ENCODE measurements around the gene SLC16A9. TPM values are rescaled to one million over a fixed set of nuclear protein-coding genes. Genes with fewer than 3 reads are reported as not detected.
"Not testable (repeated sequence)": the region's sequence is repeated elsewhere in the genome, so short reads cannot be mapped to it uniquely, and the experiment has no call there.

The SLC16A9 gene
- polyA plus RNA-seq, 1 donor: 2.6 TPM

GRCh38 chr10:59744156-59744555 lies 34.5 kb upstream of the SLC16A9 start:
- H3K36me3 ChIP-seq (ENCODE audit: control insufficient read depth, insufficient read depth, low read length); H3K4me1 ChIP-seq (ENCODE audit: control insufficient read depth, insufficient read depth, low read length); H3K27me3 ChIP-seq (ENCODE audit: control insufficient read depth, insufficient read depth, low read length); H3K27ac ChIP-seq (ENCODE audit: low read length); DNase-seq; H3K4me3 ChIP-seq (ENCODE audit: low read length): not testable (repeated sequence)
- WGBS (ENCODE audit: insufficient coverage, low lambda C conversion rate): no CpG with 5 or more reads among the region's 32 CpGs
- peaks cover 11% of the 10 kb centered on the region for H3K9me3 ChIP-seq (ENCODE audit: control insufficient read depth, low read depth, low read length)

GRCh38 chr10:59741583-59741982 lies 31.9 kb upstream of the SLC16A9 start:
- no peak overlapping the region for H3K27ac ChIP-seq (ENCODE audit: low read length)
- H3K4me1 ChIP-seq (ENCODE audit: control insufficient read depth, insufficient read depth, low read length): no peaks in the 10 kb centered on the region
- no peaks in the 10 kb centered on the region for H3K27me3 ChIP-seq (ENCODE audit: control insufficient read depth, insufficient read depth, low read length)
- no peaks in the 10 kb centered on the region for H3K36me3 ChIP-seq (ENCODE audit: control insufficient read depth, insufficient read depth, low read length)
- no CpG with 5 or more reads among the region's 5 CpGs for WGBS (ENCODE audit: insufficient coverage, low lambda C conversion rate)
- H3K4me3 ChIP-seq (ENCODE audit: low read length): no peak overlapping the region
- peaks cover 11% of the 10 kb centered on the region for H3K9me3 ChIP-seq (ENCODE audit: control insufficient read depth, low read depth, low read length)
- no peak for DNase-seq

- H3K4me3 ChIP-seq (ENCODE audit: low read length): no peak overlapping the region
- no peak overlapping the region for H3K27ac ChIP-seq (ENCODE audit: low read length)
- H3K9me3 ChIP-seq (ENCODE audit: control insufficient read depth, low read depth, low read length): peaks cover 11% of the 10 kb centered on the region
- no peaks in the 10 kb centered on the region for H3K27me3 ChIP-seq (ENCODE audit: control insufficient read depth, insufficient read depth, low read length)
- no peaks in the 10 kb centered on the region for H3K36me3 ChIP-seq (ENCODE audit: control insufficient read depth, insufficient read depth, low read length)
- H3K4me1 ChIP-seq (ENCODE audit: control insufficient read depth, insufficient read depth, low read length): no peaks in the 10 kb centered on the region
- DNase-seq: no peak
These were observed 31.4 kb upstream of the SLC16A9 start for GRCh38 chr10:59741048-59741447.

GRCh38 chr10:59736749-59737148 lies 27.1 kb upstream of the SLC16A9 start:
- Histone ChIP-seq H3K27me3 (ENCODE audit: control insufficient read depth, insufficient read depth, low read length) (no peaks in the 10 kb centered on the region), H3K4me1 (ENCODE audit: control insufficient read depth, insufficient read depth, low read length) (peaks cover 5% of the 10 kb centered on the region), H3K36me3 (ENCODE audit: control insufficient read depth, insufficient read depth, low read length) (no peaks in the 10 kb centered on the region), H3K4me3 (ENCODE audit: low read length) (no peak overlapping the region), H3K9me3 (ENCODE audit: control insufficient read depth, low read depth, low read length) (no peaks in the 10 kb centered on the region), H3K27ac (ENCODE audit: low read length) (no peak overlapping the region)
- no peak for DNase-seq
- WGBS (ENCODE audit: insufficient coverage, low lambda C conversion rate): 100% methylated on average over 1 of the region's 1 CpG

GRCh38 chr10:59735296-59735695 lies 25.6 kb upstream of the SLC16A9 start:
- H3K36me3 ChIP-seq (ENCODE audit: control insufficient read depth, insufficient read depth, low read length): no peaks in the 10 kb centered on the region
- no peaks in the 10 kb centered on the region for H3K27me3 ChIP-seq (ENCODE audit: control insufficient read depth, insufficient read depth, low read length)
- H3K9me3 ChIP-seq (ENCODE audit: control insufficient read depth, low read depth, low read length): no peaks in the 10 kb centered on the region
- peak in 1 of 2 donors; percentile 27 for DNase-seq
- WGBS (ENCODE audit: insufficient coverage, low lambda C conversion rate): no CpG with 5 or more reads among the region's 1 CpG
- no peak overlapping the region for H3K27ac ChIP-seq (ENCODE audit: low read length)
- no peak overlapping the region for H3K4me3 ChIP-seq (ENCODE audit: low read length)
- H3K4me1 ChIP-seq (ENCODE audit: control insufficient read depth, insufficient read depth, low read length): peaks cover 5% of the 10 kb centered on the region

- Histone ChIP-seq H3K4me1 (ENCODE audit: control insufficient read depth, insufficient read depth, low read length) (peaks cover 5% of the 10 kb centered on the region), H3K27me3 (ENCODE audit: control insufficient read depth, insufficient read depth, low read length) (no peaks in the 10 kb centered on the region), H3K4me3 (ENCODE audit: low read length) (no peak overlapping the region), H3K9me3 (ENCODE audit: control insufficient read depth, low read depth, low read length) (no peaks in the 10 kb centered on the region), H3K27ac (ENCODE audit: low read length) (no peak overlapping the region), H3K36me3 (ENCODE audit: control insufficient read depth, insufficient read depth, low read length) (no peaks in the 10 kb centered on the region)
- no CpG with 5 or more reads among the region's 3 CpGs for WGBS (ENCODE audit: insufficient coverage, low lambda C conversion rate)
- DNase-seq: no peak
These were observed 24.4 kb upstream of the SLC16A9 start for GRCh38 chr10:59734014-59734462.

GRCh38 chr10:59733321-59734013 lies 23.8 kb upstream of the SLC16A9 start:
- H3K36me3 ChIP-seq (ENCODE audit: control insufficient read depth, insufficient read depth, low read length); H3K4me3 ChIP-seq (ENCODE audit: low read length); H3K27me3 ChIP-seq (ENCODE audit: control insufficient read depth, insufficient read depth, low read length); H3K4me1 ChIP-seq (ENCODE audit: control insufficient read depth, insufficient read depth, low read length); H3K27ac ChIP-seq (ENCODE audit: low read length); H3K9me3 ChIP-seq (ENCODE audit: control insufficient read depth, low read depth, low read length); DNase-seq: not testable (repeated sequence)
- 100% methylated on average over 3 of the region's 16 CpGs for WGBS (ENCODE audit: insufficient coverage, low lambda C conversion rate)

- no CpG with 5 or more reads among the region's 4 CpGs for WGBS (ENCODE audit: insufficient coverage, low lambda C conversion rate)
- not testable (repeated sequence) for H3K4me3 ChIP-seq (ENCODE audit: low read length); H3K9me3 ChIP-seq (ENCODE audit: control insufficient read depth, low read depth, low read length); H3K4me1 ChIP-seq (ENCODE audit: control insufficient read depth, insufficient read depth, low read length); H3K27ac ChIP-seq (ENCODE audit: low read length); H3K27me3 ChIP-seq (ENCODE audit: control insufficient read depth, insufficient read depth, low read length); H3K36me3 ChIP-seq (ENCODE audit: control insufficient read depth, insufficient read depth, low read length); DNase-seq
These were observed 23.2 kb upstream of the SLC16A9 start for GRCh38 chr10:59732849-59733248.

- not testable (repeated sequence) for H3K9me3 ChIP-seq (ENCODE audit: control insufficient read depth, low read depth, low read length); H3K27ac ChIP-seq (ENCODE audit: low read length); H3K4me3 ChIP-seq (ENCODE audit: low read length); H3K36me3 ChIP-seq (ENCODE audit: control insufficient read depth, insufficient read depth, low read length); H3K4me1 ChIP-seq (ENCODE audit: control insufficient read depth, insufficient read depth, low read length); H3K27me3 ChIP-seq (ENCODE audit: control insufficient read depth, insufficient read depth, low read length)
- peak in 1 of 2 donors; percentile 45 for DNase-seq
- WGBS (ENCODE audit: insufficient coverage, low lambda C conversion rate): no CpG with 5 or more reads among the region's 4 CpGs
These were observed 19.5 kb upstream of the SLC16A9 start for GRCh38 chr10:59729167-59729566.

GRCh38 chr10:59724098-59724938 lies 14.7 kb upstream of the SLC16A9 start:
- no peak overlapping the region for H3K4me3 ChIP-seq (ENCODE audit: low read length)
- no peak for DNase-seq

GRCh38 chr10:59720377-59720776 lies 10.7 kb upstream of the SLC16A9 start:
- no peaks in the 10 kb centered on the region for H3K9me3 ChIP-seq (ENCODE audit: control insufficient read depth, low read depth, low read length)
- no peak for DNase-seq
- H3K4me3 ChIP-seq (ENCODE audit: low read length): no peak overlapping the region
- H3K36me3 ChIP-seq (ENCODE audit: control insufficient read depth, insufficient read depth, low read length): no peaks in the 10 kb centered on the region
- H3K27ac ChIP-seq (ENCODE audit: low read length): no peak overlapping the region
- no peaks in the 10 kb centered on the region for H3K27me3 ChIP-seq (ENCODE audit: control insufficient read depth, insufficient read depth, low read length)
- no peaks in the 10 kb centered on the region for H3K4me1 ChIP-seq (ENCODE audit: control insufficient read depth, insufficient read depth, low read length)

More at GRCh38 chr10:59724098-59724938, 14.7 kb upstream of the SLC16A9 start:
- Histone ChIP-seq H3K27me3 (ENCODE audit: control insufficient read depth, insufficient read depth, low read length) (no peaks in the 10 kb centered on the region), H3K9me3 (ENCODE audit: control insufficient read depth, low read depth, low read length) (no peaks in the 10 kb centered on the region), H3K4me1 (ENCODE audit: control insufficient read depth, insufficient read depth, low read length) (no peaks in the 10 kb centered on the region), H3K27ac (ENCODE audit: low read length) (no peak overlapping the region), H3K36me3 (ENCODE audit: control insufficient read depth, insufficient read depth, low read length) (no peaks in the 10 kb centered on the region)
- 100% methylated on average over 1 of the region's 3 CpGs for WGBS (ENCODE audit: insufficient coverage, low lambda C conversion rate)
